K562 (cell line): ENCODE measurements around the gene MEF2C. TPM values are rescaled to one million over a fixed set of nuclear protein-coding genes. Genes with fewer than 3 reads are reported as not detected.

Experiments used
- ATAC-seq: fragments of 200-7000 bp; cut with Tn5 transposase; 3 replicates; pipeline ENCODE4 v1.9.1; 2020; ENCODE audit warnings: moderate library complexity
- BruUV-seq: library from RNA; stranded (reverse); fragments of 400-500 nt; replicated peaks from 2 replicates; lab custom pipeline; 2021; lab: Mats Ljungman, UMichigan
- CTCF ChIA-PET: fragments of 300-600 bp; formaldehyde crosslinking; extraction: SDS; loops from one replicate; lab custom pipeline; 2021; ENCODE audit warnings: low intra/inter-chr PET ratio; lab: Yijun Ruan, JAX
- POLR2A ChIA-PET: fragments of 300-600, 350-650 bp; sonication (Branson Sonifier 250); formaldehyde crosslinking; extraction: SDS; loops from one replicate; lab custom pipeline; 2021; ENCODE audit warnings: antibody characterized with exemption, inconsistent platforms; lab: Yijun Ruan, JAX
- DNase-seq, 4 experiments: peaks; one replicate each; pipeline versions ENCODE4 v3.0.0 to v3.0.0-alpha.2; 2011 to 2018; ENCODE audit warnings: low spot score in 3 of 4, mixed read lengths in 3 of 4; ENCODE audit errors: extremely low read depth in 1 of 4
- FAIRE-seq: peaks from 2 replicates; lab custom pipeline; 2011; peaks lifted over from hg19 to GRCh38; lab: Jason Lieb, UNC
- H2AFZ ChIP-seq: 2 replicates; pipeline ENCODE4 v1.6.0; 2011; ENCODE audit warnings: low read depth, low read length, control low read depth, inconsistent platforms
- H3K27ac ChIP-seq: fragments of 200-600 bp; 3 replicates; pipeline ENCODE4 v1.8.0; 2011; ENCODE audit warnings: low read depth, mild to moderate bottlenecking, control low read depth, inconsistent platforms, low read length, moderate library complexity, mixed read lengths; ENCODE audit errors: extremely low read depth
- H3K27me3 ChIP-seq, 2 experiments: fragments of 300-600 bp in 1 of 2; 2 replicates in 1 of 2; 3 replicates in 1 of 2; pipeline versions ENCODE4 v1.6.0 to v1.8.0; 2011; ENCODE audit warnings: inconsistent platforms in 2 of 2, low read length in 2 of 2, mild to moderate bottlenecking in 1 of 2, mixed read lengths in 1 of 2, moderate library complexity in 1 of 2; ENCODE audit not compliant: control insufficient read depth in 2 of 2, insufficient read depth in 2 of 2
- H3K36me3 ChIP-seq: fragments of 300-600 bp; 3 replicates; pipeline ENCODE4 v1.8.0; 2011; ENCODE audit warnings: mild to moderate bottlenecking, low read length, inconsistent platforms; ENCODE audit not compliant: control insufficient read depth, insufficient read depth
- H3K4me1 ChIP-seq, 2 experiments: fragments of 200-600 bp in 1 of 2; replicated peaks in 1 of 2; 2 replicates in 1 of 2; 3 replicates in 1 of 2; pipeline versions ENCODE4 v1.5.1 to v1.8.0; 2011; ENCODE audit warnings: inconsistent platforms in 2 of 2, low read length in 2 of 2, mild to moderate bottlenecking in 1 of 2, mixed read lengths in 1 of 2, moderate library complexity in 1 of 2; ENCODE audit not compliant: control insufficient read depth in 2 of 2, insufficient read depth in 2 of 2
- H3K4me2 ChIP-seq: 2 replicates; pipeline ENCODE4 v1.6.1; 2011; ENCODE audit warnings: low read length, control low read depth, inconsistent platforms, mixed read lengths; ENCODE audit not compliant: insufficient read depth
- H3K4me3 ChIP-seq: fragments of 200-600 bp; sonication (generic), shearing (Covaris generic); 2 replicates; pipeline ENCODE4 v1.5.1; 2016; ENCODE audit warnings: control low read depth, inconsistent platforms
- H3K79me2 ChIP-seq: fragments of 200-600 bp; 3 replicates; pipeline ENCODE4 v1.8.0; 2011; ENCODE audit warnings: low read length, inconsistent platforms; ENCODE audit not compliant: control insufficient read depth, insufficient read depth
- H3K9ac ChIP-seq, 2 experiments: 2 replicates each; pipeline versions ENCODE4 v1.6.0 to v1.6.1; 2011; ENCODE audit warnings: low read depth in 2 of 2, low read length in 2 of 2, control low read depth in 1 of 2, inconsistent platforms in 1 of 2, mild to moderate bottlenecking in 1 of 2, mixed read lengths in 1 of 2; ENCODE audit not compliant: insufficient read depth in 1 of 2
- H3K9me1 ChIP-seq: one replicate; pipeline ENCODE4 v1.6.0; 2011; ENCODE audit warnings: inconsistent platforms, mild to moderate bottlenecking, low read length, moderate library complexity; ENCODE audit not compliant: control insufficient read depth, insufficient read depth
- H3K9me3 ChIP-seq: replicated peaks from 2 replicates; pipeline ENCODE4 v1.5.1; 2011; ENCODE audit warnings: low read depth, low read length, inconsistent platforms; ENCODE audit not compliant: control insufficient read depth, insufficient read depth
- H4K20me1 ChIP-seq: replicated peaks from 2 replicates; pipeline ENCODE4 v1.6.1; 2011; ENCODE audit warnings: low read length, inconsistent platforms, mixed read lengths; ENCODE audit not compliant: control insufficient read depth, insufficient read depth
- EWSR1 ChIP-seq: fragments of 450-650 bp; IDR thresholded peaks from 2 replicates; pipeline ENCODE4 v1.6.1; 2018; ENCODE audit warnings: borderline replicate concordance, mild to moderate bottlenecking, low read depth, moderate library complexity; ENCODE audit not compliant: partially characterized antibody
- GATA2 ChIP-seq: sonication (generic); formaldehyde crosslinking; IDR thresholded peaks from 2 replicates; pipeline ENCODE4 v1.4.0; 2020; ENCODE audit warnings: mild to moderate bottlenecking, missing genetic modification reagents
- KLF16 ChIP-seq: IDR thresholded peaks from 2 replicates; pipeline ENCODE4 v1.6.1; 2016; ENCODE audit warnings: antibody characterized with exemption
- RNF2 ChIP-seq: sonication (generic); IDR thresholded peaks from 2 replicates; pipeline ENCODE4 v1.6.1; 2016
- WGBS: fragments of 100-300 bp; shearing (Covaris generic); methylation state at CpG from one replicate; pipeline ENCODE4 v1.1.6; 2016; ENCODE audit warnings: low coverage, mixed read lengths; ENCODE audit not compliant: insufficient coverage; ENCODE audit errors: missing lambda C conversion rate; 5-methylcytosine and 5-hydroxymethylcytosine counted together
- in situ Hi-C: fragments of 300-500 bp; cut with MboI; formaldehyde crosslinking; loops from 4 replicates; pipeline ENCODE4 v1.15.0; 2018; ENCODE audit warnings: inconsistent platforms, mixed read lengths
- intact Hi-C: fragments of 100-400 bp; cut with micrococcal nuclease; formaldehyde crosslinking; loops from 2 replicates; pipeline ENCODE4 v1.14.2; 2022
- polyA plus RNA-seq, 8 experiments: library from polyadenylated mRNA; depleted of rRNA in 4 of 8; stranded (reverse) in 5 of 8; unstranded in 3 of 8; fragments of >200 nt; fragmentation: Nextera tagmentation in 2 of 8; fragmentation: Illumina TruSeq in 1 of 8; extraction: Ambion mirVana in 2 of 8; extraction: Trizol in 1 of 8; gene quantifications; 2 replicates each; pipeline versions ENCODE4 v1.2.1 to v1.2.3, GENCODE V29; 2011 to 2014; ENCODE audit warnings: inconsistent platforms in 1 of 8, missing spikeins in 1 of 8
- total RNA-seq, 7 experiments: library from RNA; depleted of rRNA in 6 of 7; stranded (reverse); fragments of >200 nt in 6 of 7; fragmentation: Illumina TruSeq in 2 of 7; extraction: Trizol in 2 of 7; gene quantifications; 2 replicates each; pipeline versions ENCODE4 v1.2.1 to v1.2.3, GENCODE V29; 2011 to 2021; ENCODE audit warnings: low replicate concordance in 1 of 7
- TF ChIP-seq, protein P1 (sequence below): sonication (generic); formaldehyde crosslinking; IDR thresholded peaks from 2 replicates; pipeline ENCODE4 v1.8.0; 2022; ENCODE audit warnings: mild to moderate bottlenecking, missing genetic modification reagents
- TF ChIP-seq, protein P2 (sequence below): fragments of 200-400 bp; formaldehyde crosslinking; IDR thresholded peaks from 2 replicates; pipeline ENCODE4 v1.6.1; 2017; ENCODE audit warnings: mild to moderate bottlenecking, low read depth, low read length, moderate library complexity
- TF ChIP-seq, protein P3 (sequence below), 2 experiments: fragments of 450-650 bp; IDR thresholded peaks; 2 replicates each; pipeline ENCODE4 v1.6.1; 2016
- TF ChIP-seq, protein P4 (sequence below): sonication (generic); formaldehyde crosslinking; IDR thresholded peaks from 2 replicates; pipeline ENCODE4 v1.8.0; 2022; ENCODE audit warnings: mild to moderate bottlenecking, low read depth, missing genetic modification reagents

Gene MEF2C
- total and polyA plus RNA-seq, 9 of the 15 experiments (the other 6 are each of a cell fraction or from before 2014, with no cell fraction given) = 25.1 to 67.8 (median 58.3) TPM

DNA sequence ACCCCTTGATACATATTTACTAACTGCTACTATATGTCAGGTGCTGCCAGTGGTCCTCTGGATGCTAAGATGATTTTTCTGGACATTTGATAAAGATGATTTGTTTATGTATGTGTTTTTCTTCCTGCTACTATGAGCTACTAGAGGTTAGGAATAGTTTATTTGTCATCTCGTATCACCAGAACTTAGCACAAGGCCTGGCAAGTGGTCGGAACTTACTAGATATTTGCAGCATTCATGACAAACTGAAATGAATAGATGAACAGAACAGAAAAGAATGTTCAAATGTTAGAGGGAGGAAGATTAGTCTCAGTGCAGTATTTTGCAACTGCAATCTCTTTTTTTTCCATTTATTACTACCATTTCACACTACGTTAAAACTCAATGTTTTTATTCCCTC is 114.6 kb downstream of the MEF2C start:
- no peak for DNase-seq
- in situ Hi-C loops = no loop called here
- no peak for FAIRE-seq
- Histone ChIP-seq H3K4me3 (no peak overlapping the region), H3K36me3 (peaks cover 24% of the 10 kb centered on the region), H4K20me1 (no peaks in the 10 kb centered on the region), H3K27me3 (no peaks in the 10 kb centered on the region), H2AFZ (no peak overlapping the region), H3K79me2 (0 out of 3 replicates have a peak, but pooled peaks cover 3% of the 10 kb centered on the region), H3K9me3 (no peaks in the 10 kb centered on the region), H3K9ac (no peak overlapping the region), H3K4me2 (no peak overlapping the region), H3K4me1 (no peaks in the 10 kb centered on the region), H3K27ac (no peak overlapping the region), H3K9me1 (no peaks in the 10 kb centered on the region)
- ATAC-seq = no peak
- POLR2A ChIA-PET = no interaction called here
- no TSS peak for BruUV-seq
- intact Hi-C loops = no loop called here
- CTCF ChIA-PET = no interaction called here
- 64% methylated on average over 3 of the region's 3 CpGs for WGBS
- no peak for TF ChIP-seq GATA2
- TF ChIP-seq, protein P1, sequence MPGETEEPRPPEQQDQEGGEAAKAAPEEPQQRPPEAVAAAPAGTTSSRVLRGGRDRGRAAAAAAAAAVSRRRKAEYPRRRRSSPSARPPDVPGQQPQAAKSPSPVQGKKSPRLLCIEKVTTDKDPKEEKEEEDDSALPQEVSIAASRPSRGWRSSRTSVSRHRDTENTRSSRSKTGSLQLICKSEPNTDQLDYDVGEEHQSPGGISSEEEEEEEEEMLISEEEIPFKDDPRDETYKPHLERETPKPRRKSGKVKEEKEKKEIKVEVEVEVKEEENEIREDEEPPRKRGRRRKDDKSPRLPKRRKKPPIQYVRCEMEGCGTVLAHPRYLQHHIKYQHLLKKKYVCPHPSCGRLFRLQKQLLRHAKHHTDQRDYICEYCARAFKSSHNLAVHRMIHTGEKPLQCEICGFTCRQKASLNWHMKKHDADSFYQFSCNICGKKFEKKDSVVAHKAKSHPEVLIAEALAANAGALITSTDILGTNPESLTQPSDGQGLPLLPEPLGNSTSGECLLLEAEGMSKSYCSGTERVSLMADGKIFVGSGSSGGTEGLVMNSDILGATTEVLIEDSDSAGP (CRISPR knock-in tag) = no peak
- TF ChIP-seq, protein P2, sequence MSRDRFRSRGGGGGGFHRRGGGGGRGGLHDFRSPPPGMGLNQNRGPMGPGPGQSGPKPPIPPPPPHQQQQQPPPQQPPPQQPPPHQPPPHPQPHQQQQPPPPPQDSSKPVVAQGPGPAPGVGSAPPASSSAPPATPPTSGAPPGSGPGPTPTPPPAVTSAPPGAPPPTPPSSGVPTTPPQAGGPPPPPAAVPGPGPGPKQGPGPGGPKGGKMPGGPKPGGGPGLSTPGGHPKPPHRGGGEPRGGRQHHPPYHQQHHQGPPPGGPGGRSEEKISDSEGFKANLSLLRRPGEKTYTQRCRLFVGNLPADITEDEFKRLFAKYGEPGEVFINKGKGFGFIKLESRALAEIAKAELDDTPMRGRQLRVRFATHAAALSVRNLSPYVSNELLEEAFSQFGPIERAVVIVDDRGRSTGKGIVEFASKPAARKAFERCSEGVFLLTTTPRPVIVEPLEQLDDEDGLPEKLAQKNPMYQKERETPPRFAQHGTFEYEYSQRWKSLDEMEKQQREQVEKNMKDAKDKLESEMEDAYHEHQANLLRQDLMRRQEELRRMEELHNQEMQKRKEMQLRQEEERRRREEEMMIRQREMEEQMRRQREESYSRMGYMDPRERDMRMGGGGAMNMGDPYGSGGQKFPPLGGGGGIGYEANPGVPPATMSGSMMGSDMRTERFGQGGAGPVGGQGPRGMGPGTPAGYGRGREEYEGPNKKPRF = no peak
- TF ChIP-seq EWSR1 = no peak
- TF ChIP-seq RNF2 = no peak
- TF ChIP-seq, protein P3, sequence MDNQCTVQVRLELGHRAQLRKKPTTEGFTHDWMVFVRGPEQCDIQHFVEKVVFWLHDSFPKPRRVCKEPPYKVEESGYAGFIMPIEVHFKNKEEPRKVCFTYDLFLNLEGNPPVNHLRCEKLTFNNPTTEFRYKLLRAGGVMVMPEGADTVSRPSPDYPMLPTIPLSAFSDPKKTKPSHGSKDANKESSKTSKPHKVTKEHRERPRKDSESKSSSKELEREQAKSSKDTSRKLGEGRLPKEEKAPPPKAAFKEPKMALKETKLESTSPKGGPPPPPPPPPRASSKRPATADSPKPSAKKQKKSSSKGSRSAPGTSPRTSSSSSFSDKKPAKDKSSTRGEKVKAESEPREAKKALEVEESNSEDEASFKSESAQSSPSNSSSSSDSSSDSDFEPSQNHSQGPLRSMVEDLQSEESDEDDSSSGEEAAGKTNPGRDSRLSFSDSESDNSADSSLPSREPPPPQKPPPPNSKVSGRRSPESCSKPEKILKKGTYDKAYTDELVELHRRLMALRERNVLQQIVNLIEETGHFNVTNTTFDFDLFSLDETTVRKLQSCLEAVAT (IDR thresholded peaks at IDR 0.05) = no peak
- no peak for TF ChIP-seq KLF16
- TF ChIP-seq, protein P4, sequence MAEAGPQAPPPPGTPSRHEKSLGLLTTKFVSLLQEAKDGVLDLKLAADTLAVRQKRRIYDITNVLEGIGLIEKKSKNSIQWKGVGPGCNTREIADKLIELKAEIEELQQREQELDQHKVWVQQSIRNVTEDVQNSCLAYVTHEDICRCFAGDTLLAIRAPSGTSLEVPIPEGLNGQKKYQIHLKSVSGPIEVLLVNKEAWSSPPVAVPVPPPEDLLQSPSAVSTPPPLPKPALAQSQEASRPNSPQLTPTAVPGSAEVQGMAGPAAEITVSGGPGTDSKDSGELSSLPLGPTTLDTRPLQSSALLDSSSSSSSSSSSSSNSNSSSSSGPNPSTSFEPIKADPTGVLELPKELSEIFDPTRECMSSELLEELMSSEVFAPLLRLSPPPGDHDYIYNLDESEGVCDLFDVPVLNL (CRISPR knock-in tag) = no peak
